ENCODE data around the gene COL1A1. TPM values are rescaled to one million over a fixed set of nuclear protein-coding genes. Genes with fewer than 3 reads are reported as not detected.

The COL1A1 gene
- total RNA-seq, 1 experiment from 2014 or later: 20.7 TPM

DNA sequence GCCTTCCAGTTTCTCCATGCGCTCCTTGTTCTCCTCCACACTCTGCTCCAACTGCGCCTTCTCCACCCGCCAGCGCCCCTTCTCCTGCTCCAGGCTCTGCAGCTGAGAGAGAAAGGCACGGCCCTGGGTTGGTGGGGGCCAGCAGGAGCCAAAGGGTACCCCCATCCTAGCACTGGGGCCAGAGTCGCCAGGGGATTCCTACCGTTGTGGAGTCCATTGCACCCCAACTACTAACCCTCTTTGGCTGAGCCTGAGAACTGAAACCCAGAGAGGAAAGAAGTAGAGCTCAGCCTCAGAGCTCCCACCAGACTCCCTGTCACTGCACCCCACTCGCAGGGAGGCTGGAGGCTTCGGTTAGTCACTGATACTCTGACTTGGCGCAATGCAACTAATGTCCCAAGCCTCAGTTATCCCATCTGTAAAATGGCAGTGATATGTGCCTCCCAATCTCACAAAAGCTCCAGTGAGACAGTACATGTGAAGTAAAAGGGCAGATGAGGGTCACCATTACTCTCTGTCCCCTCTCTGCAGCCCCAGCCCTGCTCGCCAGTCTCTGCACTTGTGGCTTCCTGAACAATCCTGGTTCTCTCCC is 65.2 kb downstream of the COL1A1 start:
- H3K36me3 ChIP-seq (ENCODE audit: low read depth): peaks cover 19% of the 10 kb centered on the region
- peaks cover 9% of the 10 kb centered on the region; the same call in 1 of the 2 replicates for H3K4me1 ChIP-seq (replicated peaks; ENCODE audit: insufficient read depth)
- no TSS peak for BruUV-seq (replicated peaks)
- no peaks in the 10 kb centered on the region for H3K9me2 ChIP-seq (ENCODE audit: insufficient read depth)
- no peaks in the 10 kb centered on the region for H3K79me2 ChIP-seq (ENCODE audit: low read depth)
- no peak overlapping the region for H2AFZ ChIP-seq
- peaks cover 10% of the 10 kb centered on the region for H4K20me1 ChIP-seq (ENCODE audit: insufficient read depth)
- H3F3A ChIP-seq (ENCODE audit: insufficient read depth, low read depth): peaks cover 20% of the 10 kb centered on the region
- H3K4me3 ChIP-seq: no peak overlapping the region
- H3K27ac ChIP-seq: no peak overlapping the region
- TF ChIP-seq, protein P1, sequence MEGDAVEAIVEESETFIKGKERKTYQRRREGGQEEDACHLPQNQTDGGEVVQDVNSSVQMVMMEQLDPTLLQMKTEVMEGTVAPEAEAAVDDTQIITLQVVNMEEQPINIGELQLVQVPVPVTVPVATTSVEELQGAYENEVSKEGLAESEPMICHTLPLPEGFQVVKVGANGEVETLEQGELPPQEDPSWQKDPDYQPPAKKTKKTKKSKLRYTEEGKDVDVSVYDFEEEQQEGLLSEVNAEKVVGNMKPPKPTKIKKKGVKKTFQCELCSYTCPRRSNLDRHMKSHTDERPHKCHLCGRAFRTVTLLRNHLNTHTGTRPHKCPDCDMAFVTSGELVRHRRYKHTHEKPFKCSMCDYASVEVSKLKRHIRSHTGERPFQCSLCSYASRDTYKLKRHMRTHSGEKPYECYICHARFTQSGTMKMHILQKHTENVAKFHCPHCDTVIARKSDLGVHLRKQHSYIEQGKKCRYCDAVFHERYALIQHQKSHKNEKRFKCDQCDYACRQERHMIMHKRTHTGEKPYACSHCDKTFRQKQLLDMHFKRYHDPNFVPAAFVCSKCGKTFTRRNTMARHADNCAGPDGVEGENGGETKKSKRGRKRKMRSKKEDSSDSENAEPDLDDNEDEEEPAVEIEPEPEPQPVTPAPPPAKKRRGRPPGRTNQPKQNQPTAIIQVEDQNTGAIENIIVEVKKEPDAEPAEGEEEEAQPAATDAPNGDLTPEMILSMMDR (conservative IDR thresholded peaks at IDR 0.05): no peak
- POLR2A ChIA-PET (ENCODE audit: unreplicated experiment): no interaction called here
- intact Hi-C loops (cut with micrococcal nuclease; ENCODE audit: unreplicated experiment): no loop called here
- CTCF ChIA-PET: no interaction called here
- no peak overlapping the region for H3K4me2 ChIP-seq
- H3K9me3 ChIP-seq (ENCODE audit: insufficient read depth, low read depth): no peaks in the 10 kb centered on the region
- H3K27me3 ChIP-seq (ENCODE audit: insufficient read depth, low read depth): no peaks in the 10 kb centered on the region
- no peak for DNase-seq

DNA sequence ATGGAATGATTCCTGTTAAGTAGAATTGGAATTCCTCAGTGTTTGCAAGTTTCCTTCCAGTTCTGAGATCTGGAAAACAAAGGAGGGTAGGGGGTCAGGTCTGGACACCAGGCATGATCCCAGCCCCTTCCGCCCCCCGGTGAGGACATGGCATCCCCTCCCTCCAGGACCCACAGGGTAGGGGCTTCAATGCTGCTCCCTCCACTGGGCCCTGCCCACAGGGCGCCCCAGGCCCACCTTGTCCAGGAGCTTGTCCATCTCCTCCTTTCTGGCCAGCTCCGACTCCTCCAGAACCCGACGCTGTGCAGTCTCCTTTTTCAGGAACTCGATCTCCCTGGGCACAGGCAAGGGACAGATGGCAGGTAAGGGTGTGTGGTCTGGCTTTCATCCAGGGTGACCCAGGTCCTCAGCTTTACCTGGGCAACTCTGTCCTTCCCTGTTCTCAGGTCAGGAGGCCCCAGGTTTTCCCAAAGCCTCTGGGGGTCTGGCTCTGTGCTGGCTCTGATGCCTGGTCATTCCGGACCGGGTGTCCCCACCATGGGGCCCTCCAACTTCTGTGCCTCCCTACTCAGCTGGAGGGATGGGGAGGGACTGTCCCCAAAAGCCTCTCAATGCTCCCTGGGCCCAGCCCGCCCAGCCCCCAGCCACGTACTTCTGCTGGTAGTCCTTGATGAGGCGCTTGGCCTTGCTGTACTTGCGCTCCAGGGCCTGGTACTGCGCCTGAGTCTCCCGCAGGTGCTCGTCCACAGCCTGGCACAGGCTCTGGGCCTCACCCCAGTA is 65.9 kb downstream of the COL1A1 start:
- H3K36me3 ChIP-seq (ENCODE audit: low read depth): peaks cover 17% of the 10 kb centered on the region
- no peaks in the 10 kb centered on the region for H3K79me2 ChIP-seq (ENCODE audit: low read depth)
- H3K27me3 ChIP-seq (ENCODE audit: insufficient read depth, low read depth): no peaks in the 10 kb centered on the region
- intact Hi-C loops (cut with micrococcal nuclease; ENCODE audit: unreplicated experiment): no loop called here
- no peak overlapping the region for H2AFZ ChIP-seq
- peaks cover 10% of the 10 kb centered on the region; the same call in 1 of the 2 replicates for H4K20me1 ChIP-seq (ENCODE audit: insufficient read depth)
- CTCF ChIA-PET: no interaction called here
- BruUV-seq (replicated peaks): no TSS peak
- H3K9me3 ChIP-seq (ENCODE audit: insufficient read depth, low read depth): no peaks in the 10 kb centered on the region
- H3F3A ChIP-seq (ENCODE audit: insufficient read depth, low read depth): peaks cover 20% of the 10 kb centered on the region; the same call in 1 of the 2 replicates
- H3K27ac ChIP-seq: no peak overlapping the region
- H3K4me3 ChIP-seq: no peak overlapping the region
- no peaks in the 10 kb centered on the region for H3K9me2 ChIP-seq (ENCODE audit: insufficient read depth)
- peaks cover 9% of the 10 kb centered on the region; the same call in 1 of the 2 replicates for H3K4me1 ChIP-seq (replicated peaks; ENCODE audit: insufficient read depth)
- H3K4me2 ChIP-seq: no peak overlapping the region
- DNase-seq: peak in 1 of 2 experiments; percentile 29
- POLR2A ChIA-PET (ENCODE audit: unreplicated experiment): interaction anchor here (0.8 kb wide), 1 partner anchor 11 kb away, joined by 4 read pairs; no protein-coding TSS in a partner anchor
- TF ChIP-seq, protein P1 (conservative IDR thresholded peaks at IDR 0.05): no peak
- TF ChIP-seq EZH2 (IDR thresholded peaks at IDR 0.05; ENCODE audit: low read depth): no peak

DNA sequence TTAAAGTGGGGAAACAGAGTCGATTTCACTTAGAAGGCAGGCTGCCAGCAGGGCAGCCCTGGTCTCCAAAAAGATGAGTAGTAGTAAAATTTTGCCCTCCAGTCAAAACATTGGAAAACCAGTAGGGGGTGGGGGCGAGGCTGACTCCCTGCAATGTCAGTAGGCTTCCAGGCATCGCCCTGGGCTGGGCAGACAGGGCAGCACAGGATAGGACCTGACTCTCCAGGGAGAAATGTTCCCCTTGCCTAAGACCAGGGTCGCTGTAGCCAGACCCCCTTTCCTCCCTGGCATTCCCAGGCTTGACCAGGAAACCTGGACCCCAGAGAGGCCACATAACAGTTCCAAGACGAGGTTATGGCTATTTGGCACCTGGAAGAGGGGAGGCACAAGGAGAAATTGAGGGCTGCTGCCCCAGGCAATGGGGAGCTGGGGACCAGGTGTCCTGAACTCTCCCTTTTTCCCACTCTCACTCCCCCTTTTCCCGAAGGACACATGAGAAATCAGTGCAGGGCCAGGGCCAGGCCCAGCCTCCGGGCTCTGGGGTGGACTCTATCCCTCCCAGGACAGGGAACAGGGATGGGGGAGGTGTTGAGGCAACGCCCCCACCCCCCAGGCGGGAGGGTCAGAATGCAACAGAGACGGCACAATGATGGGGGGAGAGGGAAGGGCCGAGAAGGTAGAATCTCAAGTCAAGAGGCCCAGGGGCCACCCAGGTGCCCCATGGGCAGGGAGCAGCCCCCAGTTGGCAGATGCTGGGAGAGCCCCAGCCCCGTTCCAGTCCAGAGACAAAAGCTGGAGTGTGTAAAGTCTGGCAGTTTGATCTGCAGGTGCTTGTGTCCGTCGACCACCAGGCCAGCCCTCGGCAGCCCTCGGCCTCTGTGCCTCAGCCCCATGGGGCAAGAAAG is 67.0 kb downstream of the COL1A1 start:
- BruUV-seq (replicated peaks): TSS peak; percentile 10
- H3K9me3 ChIP-seq (ENCODE audit: insufficient read depth, low read depth): no peaks in the 10 kb centered on the region
- peaks cover 6% of the 10 kb centered on the region for H3K27me3 ChIP-seq (ENCODE audit: insufficient read depth, low read depth)
- no peak overlapping the region for H3K4me3 ChIP-seq
- H3K4me2 ChIP-seq: no peak overlapping the region
- H3K9me2 ChIP-seq (ENCODE audit: insufficient read depth): no peaks in the 10 kb centered on the region
- intact Hi-C loops (cut with micrococcal nuclease; ENCODE audit: unreplicated experiment): no loop called here
- H3K36me3 ChIP-seq (ENCODE audit: low read depth): peaks cover 15% of the 10 kb centered on the region
- H3K79me2 ChIP-seq (ENCODE audit: low read depth): no peaks in the 10 kb centered on the region
- H3K4me1 ChIP-seq (replicated peaks; ENCODE audit: insufficient read depth): peaks cover 9% of the 10 kb centered on the region; the same call in 1 of the 2 replicates
- peaks cover 3% of the 10 kb centered on the region; the same call in 1 of the 2 replicates for H4K20me1 ChIP-seq (ENCODE audit: insufficient read depth)
- DNase-seq: no peak
- H3F3A ChIP-seq (ENCODE audit: insufficient read depth, low read depth): peaks cover 20% of the 10 kb centered on the region; the same call in 1 of the 2 replicates
- ChIA-PET POLR2A (ENCODE audit: unreplicated experiment) (no interaction called here), CTCF (interaction anchor here (0.6 kb wide), 1 partner anchor 11 kb away, joined by 3 read pairs; no protein-coding TSS in a partner anchor)
- H2AFZ ChIP-seq: no peak overlapping the region
- no peak overlapping the region for H3K27ac ChIP-seq
- TF ChIP-seq EZH2 (IDR thresholded peaks at IDR 0.05; ENCODE audit: low read depth): no peak
- TF ChIP-seq, protein P1 (conservative IDR thresholded peaks at IDR 0.05): no peak; the same call in 1 of the 2 replicates
